GM23248 (cell line): ENCODE results near the gene NOL6.
"Not testable (repeated sequence)": the region's sequence is repeated elsewhere in the genome, so short reads cannot be mapped to it uniquely, and the experiment has no call there.

ENCODE experiments used
- EZH2 ChIP-seq: fragments of 200-600 bp; sonication (generic); IDR thresholded peaks from 2 replicates; pipeline ENCODE4 v1.6.1; 2018; ENCODE audit warnings: antibody characterized with exemption, mild to moderate bottlenecking; ENCODE audit not compliant: insufficient read depth, poor library complexity, severe bottlenecking
- EZH2phosphoT487 ChIP-seq: fragments of 200-600 bp; sonication (generic); IDR thresholded peaks from 2 replicates; pipeline ENCODE4 v1.6.1; 2018; ENCODE audit warnings: antibody characterized with exemption, moderate library complexity, mild to moderate bottlenecking, low read depth; ENCODE audit not compliant: insufficient read depth

GRCh38 chr9:33485312-33485711 lies 11.6 kb upstream of the NOL6 start:
- TF ChIP-seq EZH2, EZH2phosphoT487: not testable (repeated sequence)
